RWPE2 (cell line): ENCODE results near the gene GNAO1.

Experiments
- ATAC-seq: fragments of 200-7000 bp; cut with Tn5 transposase; 3 replicates; pipeline ENCODE4 v1.9.1; 2021; ENCODE audit warnings: low read depth
- DNase-seq: peaks from one replicate; pipeline ENCODE4 v3.0.0-alpha.2; 2020; ENCODE audit warnings: low spot score
- H3K27ac ChIP-seq: fragments of 450-650 bp; 2 replicates; pipeline ENCODE4 v1.5.1; 2017; ENCODE audit warnings: mild to moderate bottlenecking; ENCODE audit not compliant: poor library complexity, severe bottlenecking
- H3K27me3 ChIP-seq: fragments of 250-450 bp; sonication (Bioruptor Pico); 2 replicates; pipeline ENCODE4 v1.5.1; 2021; ENCODE audit warnings: mild to moderate bottlenecking, moderate library complexity; ENCODE audit not compliant: insufficient read depth, poor library complexity, severe bottlenecking
- H3K36me3 ChIP-seq: fragments of 250-450 bp; sonication (Bioruptor Pico); 2 replicates; pipeline ENCODE4 v1.5.1; 2020; ENCODE audit warnings: low read depth, mild to moderate bottlenecking, moderate library complexity
- H3K4me1 ChIP-seq: fragments of 250-450 bp; sonication (Bioruptor Pico); 2 replicates; pipeline ENCODE4 v1.5.1; 2021; ENCODE audit warnings: mild to moderate bottlenecking, moderate library complexity; ENCODE audit not compliant: insufficient read depth, poor library complexity, severe bottlenecking
- H3K4me3 ChIP-seq: fragments of 250-450 bp; sonication (Bioruptor Pico); 2 replicates; pipeline ENCODE4 v1.5.1; 2021; ENCODE audit warnings: mild to moderate bottlenecking, moderate library complexity; ENCODE audit not compliant: severe bottlenecking
- H3K9me3 ChIP-seq: fragments of 250-450 bp; sonication (Bioruptor Pico); 2 replicates; pipeline ENCODE4 v1.5.1; 2021; ENCODE audit warnings: mild to moderate bottlenecking, moderate library complexity; ENCODE audit not compliant: severe bottlenecking
- TF ChIP-seq, protein P1 (sequence below): fragments of 450-650 bp; IDR thresholded peaks from one replicate; pipeline ENCODE4 v1.5.1; 2017; ENCODE audit warnings: mild to moderate bottlenecking, moderate library complexity; ENCODE audit not compliant: poor library complexity, severe bottlenecking

Gene GNAO1

DNA sequence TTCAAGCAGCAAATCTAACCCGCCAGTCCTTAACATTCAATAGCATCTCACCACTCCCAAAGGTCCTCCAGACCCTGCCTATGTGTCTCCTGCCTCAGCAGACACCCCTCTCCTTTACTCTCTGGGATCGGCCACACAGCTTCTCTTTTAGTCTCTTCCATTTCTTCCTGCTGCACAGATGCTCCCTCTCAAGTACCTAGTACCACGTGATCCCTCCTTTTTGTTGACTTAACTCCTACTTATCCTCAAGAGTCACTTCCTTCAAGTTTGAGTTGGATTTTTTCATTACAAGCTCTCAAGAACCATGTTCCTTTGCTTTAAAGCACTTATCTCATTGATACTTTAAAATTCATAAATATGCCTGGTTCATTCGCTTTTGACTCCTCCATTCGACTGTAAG is 209.2 kb downstream of the GNAO1 start:
- TF ChIP-seq, protein P1, sequence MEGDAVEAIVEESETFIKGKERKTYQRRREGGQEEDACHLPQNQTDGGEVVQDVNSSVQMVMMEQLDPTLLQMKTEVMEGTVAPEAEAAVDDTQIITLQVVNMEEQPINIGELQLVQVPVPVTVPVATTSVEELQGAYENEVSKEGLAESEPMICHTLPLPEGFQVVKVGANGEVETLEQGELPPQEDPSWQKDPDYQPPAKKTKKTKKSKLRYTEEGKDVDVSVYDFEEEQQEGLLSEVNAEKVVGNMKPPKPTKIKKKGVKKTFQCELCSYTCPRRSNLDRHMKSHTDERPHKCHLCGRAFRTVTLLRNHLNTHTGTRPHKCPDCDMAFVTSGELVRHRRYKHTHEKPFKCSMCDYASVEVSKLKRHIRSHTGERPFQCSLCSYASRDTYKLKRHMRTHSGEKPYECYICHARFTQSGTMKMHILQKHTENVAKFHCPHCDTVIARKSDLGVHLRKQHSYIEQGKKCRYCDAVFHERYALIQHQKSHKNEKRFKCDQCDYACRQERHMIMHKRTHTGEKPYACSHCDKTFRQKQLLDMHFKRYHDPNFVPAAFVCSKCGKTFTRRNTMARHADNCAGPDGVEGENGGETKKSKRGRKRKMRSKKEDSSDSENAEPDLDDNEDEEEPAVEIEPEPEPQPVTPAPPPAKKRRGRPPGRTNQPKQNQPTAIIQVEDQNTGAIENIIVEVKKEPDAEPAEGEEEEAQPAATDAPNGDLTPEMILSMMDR: no peak
- Histone ChIP-seq H3K27ac (no peak overlapping the region), H3K36me3 (peaks cover 64% of the 10 kb centered on the region), H3K27me3 (no peaks in the 10 kb centered on the region), H3K4me1 (no peaks in the 10 kb centered on the region), H3K4me3 (no peak overlapping the region), H3K9me3 (no peaks in the 10 kb centered on the region)
- ATAC-seq: no peak
- no peak for DNase-seq

DNA sequence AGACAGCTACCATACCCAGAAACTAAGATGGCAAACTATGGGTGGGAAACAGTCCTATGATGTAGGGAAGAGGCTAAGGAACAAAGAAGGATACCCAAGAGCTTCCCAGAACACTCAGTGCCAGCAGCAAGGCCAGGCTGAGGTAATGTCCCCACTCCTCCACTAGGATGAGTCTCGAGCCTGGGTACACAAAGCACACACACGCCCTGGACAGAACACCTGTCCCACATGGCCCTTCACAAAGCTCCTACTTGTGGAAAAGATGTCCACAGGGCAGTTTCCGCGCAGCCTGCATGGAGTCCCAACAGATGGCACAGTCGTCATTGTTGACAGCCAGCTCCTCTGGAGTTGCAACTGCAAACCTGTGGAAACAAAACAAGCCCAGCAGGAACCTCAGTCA is 210.2 kb downstream of the GNAO1 start:
- no peak for DNase-seq

DNA sequence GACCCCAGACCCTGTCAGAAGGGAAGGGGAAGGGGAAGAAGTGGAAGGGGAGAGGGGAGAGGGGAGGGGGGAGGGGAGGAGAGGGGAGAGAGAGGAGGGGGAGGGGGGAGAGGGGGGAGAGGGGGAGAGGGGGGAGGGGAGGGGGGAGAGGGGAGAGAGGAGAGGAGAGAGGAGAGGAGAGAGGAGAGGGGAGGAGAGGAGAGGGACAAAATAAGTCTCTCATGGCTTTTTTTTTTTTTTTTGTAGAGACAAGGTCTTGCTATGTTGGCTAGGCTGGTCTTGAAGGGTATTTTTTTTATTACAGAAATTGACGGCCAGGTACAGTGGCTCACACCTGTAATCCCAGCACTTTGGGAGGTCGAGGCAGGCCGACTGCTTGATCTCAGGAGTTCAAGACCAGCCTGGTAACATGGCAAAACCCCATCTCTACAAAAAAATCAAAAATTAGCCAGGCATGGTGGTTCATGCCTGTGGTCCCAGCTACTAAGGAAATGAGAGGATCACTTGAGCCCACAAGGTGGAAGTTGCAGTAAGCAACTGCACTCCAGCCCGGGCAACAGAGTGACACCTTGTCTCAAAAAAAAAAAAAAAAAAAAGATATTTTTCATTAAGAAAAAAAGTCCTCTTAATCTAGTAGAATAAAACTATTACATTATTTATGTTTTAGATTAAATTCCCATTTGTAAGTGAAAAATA is 214.8 kb downstream of the GNAO1 start:
- ATAC-seq: no peak
- peaks cover 78% of the 10 kb centered on the region for H3K36me3 ChIP-seq

More for the DNA sequence above, 210.2 kb downstream of the GNAO1 start:
- no peak overlapping the region for H3K27ac ChIP-seq
- no peaks in the 10 kb centered on the region for H3K27me3 ChIP-seq
- peaks cover 63% of the 10 kb centered on the region for H3K36me3 ChIP-seq
- TF ChIP-seq, protein P1: peak; percentile 15
- ATAC-seq: peak; percentile 57; the same call in 1 of the 3 replicates
- H3K9me3 ChIP-seq: no peaks in the 10 kb centered on the region
- H3K4me1 ChIP-seq: no peaks in the 10 kb centered on the region
- no peak overlapping the region for H3K4me3 ChIP-seq

More for the DNA sequence above, 214.8 kb downstream of the GNAO1 start:
- no peak overlapping the region for H3K27ac ChIP-seq
- H3K9me3 ChIP-seq: no peaks in the 10 kb centered on the region
- peaks cover 6% of the 10 kb centered on the region for H3K4me1 ChIP-seq
- H3K27me3 ChIP-seq: no peaks in the 10 kb centered on the region
- DNase-seq: no peak
- TF ChIP-seq, protein P1: no peak
- H3K4me3 ChIP-seq: no peak overlapping the region
